ENCODE results near the gene MAP1B.

The MAP1B gene

GRCh38 chr5:72152545-72152944 lies 45.3 kb downstream of the MAP1B start:
- no peak overlapping the region for H3K4me2 ChIP-seq (ENCODE audit: low read length)
- no peaks in the 10 kb centered on the region for H3K4me1 ChIP-seq (ENCODE audit: insufficient read depth, low read length, severe bottlenecking)
- H3K27me3 ChIP-seq (ENCODE audit: insufficient read depth, low read length): no peaks in the 10 kb centered on the region
- no peaks in the 10 kb centered on the region for H3K9me3 ChIP-seq (ENCODE audit: low read length)
- H4K20me1 ChIP-seq (ENCODE audit: insufficient read depth, low read length): no peaks in the 10 kb centered on the region
- no peaks in the 10 kb centered on the region for H3F3A ChIP-seq (ENCODE audit: insufficient read depth, low read length)
- no peak overlapping the region for H3K9ac ChIP-seq (ENCODE audit: low read length)
- no peak overlapping the region for H3K27ac ChIP-seq (ENCODE audit: low read depth, low read length, poor library complexity, severe bottlenecking)
- no peaks in the 10 kb centered on the region for H3K79me2 ChIP-seq (ENCODE audit: insufficient read depth, low read length)
- H3K9me2 ChIP-seq (ENCODE audit: low read depth, low read length): no peaks in the 10 kb centered on the region
- no peak for TF ChIP-seq CTCF (IDR thresholded peaks at IDR 0.05; ENCODE audit: low read length)
- no peak for TF ChIP-seq EZH2 (IDR thresholded peaks at IDR 0.05; ENCODE audit: borderline replicate concordance, low read length)
- H3K36me3 ChIP-seq (ENCODE audit: insufficient read depth, low read length): no peaks in the 10 kb centered on the region
- no peak overlapping the region for H2AFZ ChIP-seq (ENCODE audit: low read length)
- no peak overlapping the region for H3K4me3 ChIP-seq (ENCODE audit: low read depth, low read length, poor library complexity, severe bottlenecking)

- no peaks in the 10 kb centered on the region for H3K4me1 ChIP-seq (ENCODE audit: insufficient read depth, low read length, severe bottlenecking)
- no peak overlapping the region for H3K4me2 ChIP-seq (ENCODE audit: low read length)
- H3F3A ChIP-seq (ENCODE audit: insufficient read depth, low read length): no peaks in the 10 kb centered on the region
- no peak overlapping the region for H3K4me3 ChIP-seq (ENCODE audit: low read depth, low read length, poor library complexity, severe bottlenecking)
- H3K36me3 ChIP-seq (ENCODE audit: insufficient read depth, low read length): no peaks in the 10 kb centered on the region
- H3K27me3 ChIP-seq (ENCODE audit: insufficient read depth, low read length): no peaks in the 10 kb centered on the region
- H3K9me2 ChIP-seq (ENCODE audit: low read depth, low read length): no peaks in the 10 kb centered on the region
- H2AFZ ChIP-seq (ENCODE audit: low read length): no peak overlapping the region
- TF ChIP-seq EZH2 (IDR thresholded peaks at IDR 0.05; ENCODE audit: borderline replicate concordance, low read length): no peak
- no peak overlapping the region for H3K27ac ChIP-seq (ENCODE audit: low read depth, low read length, poor library complexity, severe bottlenecking)
- no peaks in the 10 kb centered on the region for H3K9me3 ChIP-seq (ENCODE audit: low read length)
- no peaks in the 10 kb centered on the region for H4K20me1 ChIP-seq (ENCODE audit: insufficient read depth, low read length)
- no peaks in the 10 kb centered on the region for H3K79me2 ChIP-seq (ENCODE audit: insufficient read depth, low read length)
- H3K9ac ChIP-seq (ENCODE audit: low read length): no peak overlapping the region
These were observed 46.3 kb downstream of the MAP1B start for GRCh38 chr5:72153551-72153950.

- H3K27me3 ChIP-seq (ENCODE audit: insufficient read depth, low read length): no peaks in the 10 kb centered on the region
- no peaks in the 10 kb centered on the region for H3K4me1 ChIP-seq (ENCODE audit: insufficient read depth, low read length, severe bottlenecking)
- H3K9me3 ChIP-seq (ENCODE audit: low read length): no peaks in the 10 kb centered on the region
- no peaks in the 10 kb centered on the region for H3K79me2 ChIP-seq (ENCODE audit: insufficient read depth, low read length)
- no peak overlapping the region for H3K9ac ChIP-seq (ENCODE audit: low read length)
- no peaks in the 10 kb centered on the region for H3K9me2 ChIP-seq (ENCODE audit: low read depth, low read length)
- H4K20me1 ChIP-seq (ENCODE audit: insufficient read depth, low read length): no peaks in the 10 kb centered on the region
- H2AFZ ChIP-seq (ENCODE audit: low read length): no peak overlapping the region
- no peak overlapping the region for H3K4me2 ChIP-seq (ENCODE audit: low read length)
- H3K4me3 ChIP-seq (ENCODE audit: low read depth, low read length, poor library complexity, severe bottlenecking): no peak overlapping the region
- no peaks in the 10 kb centered on the region for H3K36me3 ChIP-seq (ENCODE audit: insufficient read depth, low read length)
- no peak for TF ChIP-seq CTCF (IDR thresholded peaks at IDR 0.05; ENCODE audit: low read length)
- TF ChIP-seq EZH2 (IDR thresholded peaks at IDR 0.05; ENCODE audit: borderline replicate concordance, low read length): no peak
- H3F3A ChIP-seq (ENCODE audit: insufficient read depth, low read length): no peaks in the 10 kb centered on the region
- no peak overlapping the region for H3K27ac ChIP-seq (ENCODE audit: low read depth, low read length, poor library complexity, severe bottlenecking)
These were observed 46.9 kb downstream of the MAP1B start for GRCh38 chr5:72154076-72154756.

Measured in OCI-LY1 (cell line).